Measurements from ENCODE around the gene STAT5A.

STAT5A gene

DNA sequence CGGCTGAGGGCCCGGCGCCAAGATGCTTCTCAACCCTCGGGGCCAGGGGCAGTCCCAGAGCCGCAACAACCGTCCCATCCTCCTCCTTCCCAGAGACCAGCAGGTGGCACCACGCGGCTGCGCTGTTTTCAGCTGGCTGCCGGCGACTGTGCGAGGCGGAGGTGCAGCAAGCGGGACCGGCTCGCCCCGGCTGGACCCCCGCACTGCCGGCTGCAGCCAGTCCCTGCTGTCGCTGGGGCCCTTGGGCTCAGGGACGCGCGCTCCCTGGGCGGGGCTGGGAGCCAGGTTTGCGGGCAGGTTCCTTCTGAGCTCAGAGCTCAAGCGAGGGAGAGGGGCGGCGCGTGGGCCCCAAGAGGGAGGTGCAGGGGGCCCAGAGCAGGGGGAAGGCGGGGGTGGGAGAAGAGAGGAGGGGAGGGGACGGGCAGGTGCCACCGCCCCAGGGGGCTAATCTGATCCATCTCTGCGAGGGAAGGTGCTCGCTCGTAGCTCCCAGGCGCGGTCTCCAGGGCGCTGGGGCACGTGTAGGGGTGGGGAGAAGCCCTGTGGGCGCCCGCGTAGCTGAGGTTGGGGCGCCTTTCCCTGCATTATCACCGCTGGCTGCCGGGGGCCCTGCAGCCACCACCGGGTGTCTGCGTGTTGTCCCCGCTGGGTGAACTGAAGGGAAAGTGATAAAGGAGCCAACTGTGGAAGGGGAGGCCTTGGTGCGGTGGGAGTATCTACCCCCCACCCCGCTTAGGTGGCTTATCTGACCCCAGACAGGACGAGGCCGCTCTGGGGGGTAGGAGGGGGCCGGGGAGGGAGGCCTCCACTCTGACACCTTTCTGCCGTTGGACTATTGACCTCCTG lies 24.2 kb downstream of the STAT5A start (continued):
- TF ChIP-seq ZFHX2 (tag by site-specific recombination; conservative IDR thresholded peaks at IDR 0.05) (peak; percentile 72), KLF8 (tag by site-specific recombination; IDR thresholded peaks at IDR 0.05) (peak; percentile 22; the same call in 1 of the 2 replicates), ZBTB48 (tag by site-specific recombination; IDR thresholded peaks at IDR 0.05) (peak; percentile 58; the same call in 1 of the 2 replicates), EGR2 (tag by site-specific recombination; IDR thresholded peaks at IDR 0.05; ENCODE audit: low read depth) (peak; percentile 25; the same call in 1 of the 2 replicates), ZNF202 (tag by site-specific recombination; IDR thresholded peaks at IDR 0.05; ENCODE audit: borderline replicate concordance) (no peak), GLIS2 (tag by site-specific recombination; IDR thresholded peaks at IDR 0.05) (peak; percentile 74), GLI2 (tag by site-specific recombination; IDR thresholded peaks at IDR 0.05; ENCODE audit: borderline replicate concordance, low read depth) (no peak), RBAK (tag by site-specific recombination; IDR thresholded peaks at IDR 0.05) (no peak), ZSCAN30 (tag by site-specific recombination; IDR thresholded peaks at IDR 0.05) (0 out of 2 replicates have a peak, but pooled peaks have one; percentile 41), ZFP69B (tag by site-specific recombination; IDR thresholded peaks at IDR 0.05) (no peak), ZIC2 (tag by site-specific recombination; IDR thresholded peaks at IDR 0.05) (peak; percentile 8; the same call in 1 of the 2 replicates), ZNF155 (tag by site-specific recombination; IDR thresholded peaks at IDR 0.05) (no peak), ZNF2 (tag by site-specific recombination; IDR thresholded peaks at IDR 0.05) (0 out of 2 replicates have a peak, but pooled peaks have one; percentile 44), ZNF626 (tag by site-specific recombination; IDR thresholded peaks at IDR 0.05) (no peak), REPIN1 (tag by site-specific recombination; IDR thresholded peaks at IDR 0.05; ENCODE audit: low read depth) (no peak), ZBTB7A (tag by site-specific recombination; IDR thresholded peaks at IDR 0.05; ENCODE audit: low read depth) (no peak), ZBTB20 (tag by site-specific recombination; IDR thresholded peaks at IDR 0.05) (peak; percentile 76; the same call in 1 of the 2 replicates), ZNF660 (tag by site-specific recombination; IDR thresholded peaks at IDR 0.05) (0 out of 2 replicates have a peak, but pooled peaks have one; percentile 65), ZNF23 (tag by site-specific recombination; IDR thresholded peaks at IDR 0.05; ENCODE audit: borderline replicate concordance) (no peak), ZNF138 (tag by site-specific recombination; IDR thresholded peaks at IDR 0.05; ENCODE audit: borderline replicate concordance) (no peak)
- TF ChIP-seq, protein P1, sequence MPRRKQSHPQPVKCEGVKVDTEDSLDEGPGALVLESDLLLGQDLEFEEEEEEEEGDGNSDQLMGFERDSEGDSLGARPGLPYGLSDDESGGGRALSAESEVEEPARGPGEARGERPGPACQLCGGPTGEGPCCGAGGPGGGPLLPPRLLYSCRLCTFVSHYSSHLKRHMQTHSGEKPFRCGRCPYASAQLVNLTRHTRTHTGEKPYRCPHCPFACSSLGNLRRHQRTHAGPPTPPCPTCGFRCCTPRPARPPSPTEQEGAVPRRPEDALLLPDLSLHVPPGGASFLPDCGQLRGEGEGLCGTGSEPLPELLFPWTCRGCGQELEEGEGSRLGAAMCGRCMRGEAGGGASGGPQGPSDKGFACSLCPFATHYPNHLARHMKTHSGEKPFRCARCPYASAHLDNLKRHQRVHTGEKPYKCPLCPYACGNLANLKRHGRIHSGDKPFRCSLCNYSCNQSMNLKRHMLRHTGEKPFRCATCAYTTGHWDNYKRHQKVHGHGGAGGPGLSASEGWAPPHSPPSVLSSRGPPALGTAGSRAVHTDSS (tag by site-specific recombination; IDR thresholded peaks at IDR 0.05) = no peak
- TF ChIP-seq, protein P2, sequence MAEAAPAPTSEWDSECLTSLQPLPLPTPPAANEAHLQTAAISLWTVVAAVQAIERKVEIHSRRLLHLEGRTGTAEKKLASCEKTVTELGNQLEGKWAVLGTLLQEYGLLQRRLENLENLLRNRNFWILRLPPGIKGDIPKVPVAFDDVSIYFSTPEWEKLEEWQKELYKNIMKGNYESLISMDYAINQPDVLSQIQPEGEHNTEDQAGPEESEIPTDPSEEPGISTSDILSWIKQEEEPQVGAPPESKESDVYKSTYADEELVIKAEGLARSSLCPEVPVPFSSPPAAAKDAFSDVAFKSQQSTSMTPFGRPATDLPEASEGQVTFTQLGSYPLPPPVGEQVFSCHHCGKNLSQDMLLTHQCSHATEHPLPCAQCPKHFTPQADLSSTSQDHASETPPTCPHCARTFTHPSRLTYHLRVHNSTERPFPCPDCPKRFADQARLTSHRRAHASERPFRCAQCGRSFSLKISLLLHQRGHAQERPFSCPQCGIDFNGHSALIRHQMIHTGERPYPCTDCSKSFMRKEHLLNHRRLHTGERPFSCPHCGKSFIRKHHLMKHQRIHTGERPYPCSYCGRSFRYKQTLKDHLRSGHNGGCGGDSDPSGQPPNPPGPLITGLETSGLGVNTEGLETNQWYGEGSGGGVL (tag by site-specific recombination; IDR thresholded peaks at IDR 0.05) = peak; percentile 37; the same call in 1 of the 2 replicates
- TF ChIP-seq, protein P3, sequence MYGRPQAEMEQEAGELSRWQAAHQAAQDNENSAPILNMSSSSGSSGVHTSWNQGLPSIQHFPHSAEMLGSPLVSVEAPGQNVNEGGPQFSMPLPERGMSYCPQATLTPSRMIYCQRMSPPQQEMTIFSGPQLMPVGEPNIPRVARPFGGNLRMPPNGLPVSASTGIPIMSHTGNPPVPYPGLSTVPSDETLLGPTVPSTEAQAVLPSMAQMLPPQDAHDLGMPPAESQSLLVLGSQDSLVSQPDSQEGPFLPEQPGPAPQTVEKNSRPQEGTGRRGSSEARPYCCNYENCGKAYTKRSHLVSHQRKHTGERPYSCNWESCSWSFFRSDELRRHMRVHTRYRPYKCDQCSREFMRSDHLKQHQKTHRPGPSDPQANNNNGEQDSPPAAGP (tag by site-specific recombination; IDR thresholded peaks at IDR 0.05) = 0 out of 2 replicates have a peak, but pooled peaks have one; percentile 60
- TF ChIP-seq, protein P4, sequence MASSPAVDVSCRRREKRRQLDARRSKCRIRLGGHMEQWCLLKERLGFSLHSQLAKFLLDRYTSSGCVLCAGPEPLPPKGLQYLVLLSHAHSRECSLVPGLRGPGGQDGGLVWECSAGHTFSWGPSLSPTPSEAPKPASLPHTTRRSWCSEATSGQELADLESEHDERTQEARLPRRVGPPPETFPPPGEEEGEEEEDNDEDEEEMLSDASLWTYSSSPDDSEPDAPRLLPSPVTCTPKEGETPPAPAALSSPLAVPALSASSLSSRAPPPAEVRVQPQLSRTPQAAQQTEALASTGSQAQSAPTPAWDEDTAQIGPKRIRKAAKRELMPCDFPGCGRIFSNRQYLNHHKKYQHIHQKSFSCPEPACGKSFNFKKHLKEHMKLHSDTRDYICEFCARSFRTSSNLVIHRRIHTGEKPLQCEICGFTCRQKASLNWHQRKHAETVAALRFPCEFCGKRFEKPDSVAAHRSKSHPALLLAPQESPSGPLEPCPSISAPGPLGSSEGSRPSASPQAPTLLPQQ (tag by site-specific recombination; IDR thresholded peaks at IDR 0.05) = no peak
- TF ChIP-seq, protein P5, sequence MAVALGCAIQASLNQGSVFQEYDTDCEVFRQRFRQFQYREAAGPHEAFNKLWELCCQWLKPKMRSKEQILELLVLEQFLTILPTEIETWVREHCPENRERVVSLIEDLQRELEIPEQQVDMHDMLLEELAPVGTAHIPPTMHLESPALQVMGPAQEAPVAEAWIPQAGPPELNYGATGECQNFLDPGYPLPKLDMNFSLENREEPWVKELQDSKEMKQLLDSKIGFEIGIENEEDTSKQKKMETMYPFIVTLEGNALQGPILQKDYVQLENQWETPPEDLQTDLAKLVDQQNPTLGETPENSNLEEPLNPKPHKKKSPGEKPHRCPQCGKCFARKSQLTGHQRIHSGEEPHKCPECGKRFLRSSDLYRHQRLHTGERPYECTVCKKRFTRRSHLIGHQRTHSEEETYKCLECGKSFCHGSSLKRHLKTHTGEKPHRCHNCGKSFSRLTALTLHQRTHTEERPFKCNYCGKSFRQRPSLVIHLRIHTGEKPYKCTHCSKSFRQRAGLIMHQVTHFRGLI (tag by site-specific recombination; IDR thresholded peaks at IDR 0.05) = no peak
- TF ChIP-seq, protein P6, sequence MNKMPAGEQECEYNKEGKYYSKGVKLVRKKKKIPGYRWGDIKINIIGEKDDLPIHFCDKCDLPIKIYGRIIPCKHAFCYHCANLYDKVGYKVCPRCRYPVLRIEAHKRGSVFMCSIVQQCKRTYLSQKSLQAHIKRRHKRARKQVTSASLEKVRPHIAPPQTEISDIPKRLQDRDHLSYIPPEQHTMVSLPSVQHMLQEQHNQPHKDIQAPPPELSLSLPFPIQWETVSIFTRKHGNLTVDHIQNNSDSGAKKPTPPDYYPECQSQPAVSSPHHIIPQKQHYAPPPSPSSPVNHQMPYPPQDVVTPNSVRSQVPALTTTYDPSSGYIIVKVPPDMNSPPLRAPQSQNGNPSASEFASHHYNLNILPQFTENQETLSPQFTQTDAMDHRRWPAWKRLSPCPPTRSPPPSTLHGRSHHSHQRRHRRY (tag by site-specific recombination; IDR thresholded peaks at IDR 0.05) = no peak
- TF ChIP-seq, protein P7, sequence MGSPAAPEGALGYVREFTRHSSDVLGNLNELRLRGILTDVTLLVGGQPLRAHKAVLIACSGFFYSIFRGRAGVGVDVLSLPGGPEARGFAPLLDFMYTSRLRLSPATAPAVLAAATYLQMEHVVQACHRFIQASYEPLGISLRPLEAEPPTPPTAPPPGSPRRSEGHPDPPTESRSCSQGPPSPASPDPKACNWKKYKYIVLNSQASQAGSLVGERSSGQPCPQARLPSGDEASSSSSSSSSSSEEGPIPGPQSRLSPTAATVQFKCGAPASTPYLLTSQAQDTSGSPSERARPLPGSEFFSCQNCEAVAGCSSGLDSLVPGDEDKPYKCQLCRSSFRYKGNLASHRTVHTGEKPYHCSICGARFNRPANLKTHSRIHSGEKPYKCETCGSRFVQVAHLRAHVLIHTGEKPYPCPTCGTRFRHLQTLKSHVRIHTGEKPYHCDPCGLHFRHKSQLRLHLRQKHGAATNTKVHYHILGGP (tag by site-specific recombination; IDR thresholded peaks at IDR 0.05) = no peak
